D721Med (cell line): ENCODE measurements around the gene PLCH1.
A peak's percentile ranks its signal among the peaks of the same experiment; 100 is the strongest.

Source experiments
- DNase-seq: peaks from one replicate; pipeline ENCODE4 v3.0.0; 2011; ENCODE audit warnings: low spot score; ENCODE audit not compliant: insufficient read length
- FAIRE-seq: peaks from 2 replicates; lab custom pipeline; 2011; peaks lifted over from hg19 to GRCh38; lab: Jason Lieb, UNC
- TF ChIP-seq, protein P1 (sequence below): IDR thresholded peaks from 2 replicates; pipeline ENCODE4 v1.5.1; 2012; ENCODE audit warnings: mild to moderate bottlenecking, control low read depth; ENCODE audit not compliant: insufficient read depth; ENCODE audit errors: missing control alignments

The PLCH1 gene

DNA sequence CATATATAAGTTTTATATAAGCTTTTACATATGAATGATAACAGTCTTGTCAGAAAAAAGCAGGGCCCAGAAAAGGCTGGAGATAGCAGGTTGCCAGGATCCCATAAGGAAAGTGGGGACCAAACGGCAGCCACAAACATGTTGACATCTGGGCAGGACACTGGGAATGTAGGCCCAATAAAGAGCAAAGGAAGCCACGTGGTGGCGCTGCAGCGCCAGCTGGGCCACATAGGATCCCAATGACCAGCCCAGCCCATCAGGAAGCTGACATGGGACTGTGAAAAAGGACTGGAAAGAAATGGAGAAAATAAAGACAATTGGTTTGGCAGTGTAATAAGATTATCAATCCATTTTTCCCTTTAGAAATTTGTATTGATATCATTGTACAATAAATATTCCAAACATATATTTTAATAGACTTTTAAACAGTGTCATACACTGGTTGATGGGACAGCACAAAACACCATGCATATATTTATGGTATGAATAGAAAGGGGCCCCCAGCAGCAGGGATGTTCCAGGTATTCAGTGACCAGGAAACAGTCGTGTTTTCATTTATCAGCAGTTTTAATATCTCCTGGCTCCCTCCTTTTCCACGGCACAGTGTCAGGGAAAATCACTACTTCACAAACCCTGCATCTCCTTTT, 362.4 kb downstream of the PLCH1 start:
- FAIRE-seq (no peak), DNase-seq (peak; percentile 19)
- TF ChIP-seq, protein P1, sequence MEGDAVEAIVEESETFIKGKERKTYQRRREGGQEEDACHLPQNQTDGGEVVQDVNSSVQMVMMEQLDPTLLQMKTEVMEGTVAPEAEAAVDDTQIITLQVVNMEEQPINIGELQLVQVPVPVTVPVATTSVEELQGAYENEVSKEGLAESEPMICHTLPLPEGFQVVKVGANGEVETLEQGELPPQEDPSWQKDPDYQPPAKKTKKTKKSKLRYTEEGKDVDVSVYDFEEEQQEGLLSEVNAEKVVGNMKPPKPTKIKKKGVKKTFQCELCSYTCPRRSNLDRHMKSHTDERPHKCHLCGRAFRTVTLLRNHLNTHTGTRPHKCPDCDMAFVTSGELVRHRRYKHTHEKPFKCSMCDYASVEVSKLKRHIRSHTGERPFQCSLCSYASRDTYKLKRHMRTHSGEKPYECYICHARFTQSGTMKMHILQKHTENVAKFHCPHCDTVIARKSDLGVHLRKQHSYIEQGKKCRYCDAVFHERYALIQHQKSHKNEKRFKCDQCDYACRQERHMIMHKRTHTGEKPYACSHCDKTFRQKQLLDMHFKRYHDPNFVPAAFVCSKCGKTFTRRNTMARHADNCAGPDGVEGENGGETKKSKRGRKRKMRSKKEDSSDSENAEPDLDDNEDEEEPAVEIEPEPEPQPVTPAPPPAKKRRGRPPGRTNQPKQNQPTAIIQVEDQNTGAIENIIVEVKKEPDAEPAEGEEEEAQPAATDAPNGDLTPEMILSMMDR, result peak; percentile 87

DNA sequence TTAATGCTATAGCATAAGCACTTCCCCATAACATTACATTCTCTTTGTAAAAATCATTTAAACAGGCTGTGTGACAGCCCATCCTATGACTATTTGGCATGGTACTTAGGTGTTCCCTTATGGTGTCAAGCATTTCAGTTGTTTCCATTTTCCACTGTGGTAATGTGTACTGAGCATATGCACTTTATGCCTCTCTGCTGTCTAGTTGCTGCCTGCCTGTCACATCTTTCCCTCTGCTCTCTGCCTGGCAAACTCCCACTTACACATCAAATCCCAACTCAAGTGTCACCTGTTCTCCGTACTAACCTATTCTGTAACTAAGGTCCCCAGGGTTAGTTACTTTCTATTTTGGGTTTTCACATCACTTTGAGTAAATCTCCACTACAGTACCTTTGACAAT, 367.0 kb downstream of the PLCH1 start:
- FAIRE-seq (no peak), DNase-seq (no peak)
- TF ChIP-seq, protein P1, result no peak

DNA sequence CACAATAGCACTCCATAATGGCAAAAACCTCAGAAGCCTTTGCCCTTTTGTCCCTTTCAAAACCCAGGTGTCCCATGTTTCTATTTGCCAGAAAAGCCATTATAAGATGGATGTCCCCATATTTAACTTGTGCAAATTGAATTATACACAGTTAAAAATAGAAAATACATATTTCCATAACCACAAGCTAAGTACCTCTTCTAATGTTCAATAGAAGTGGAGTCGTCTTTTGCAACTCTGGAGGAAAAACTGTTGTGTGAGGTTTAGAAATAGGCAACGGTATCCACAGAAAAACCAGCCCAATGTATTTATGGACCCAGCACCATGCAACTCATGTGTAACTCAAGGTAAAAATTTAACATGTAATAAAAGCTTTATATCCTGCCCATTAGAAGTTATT, 367.8 kb downstream of the PLCH1 start:
- FAIRE-seq (no peak), DNase-seq (no peak)
- TF ChIP-seq, protein P1, result no peak

DNA sequence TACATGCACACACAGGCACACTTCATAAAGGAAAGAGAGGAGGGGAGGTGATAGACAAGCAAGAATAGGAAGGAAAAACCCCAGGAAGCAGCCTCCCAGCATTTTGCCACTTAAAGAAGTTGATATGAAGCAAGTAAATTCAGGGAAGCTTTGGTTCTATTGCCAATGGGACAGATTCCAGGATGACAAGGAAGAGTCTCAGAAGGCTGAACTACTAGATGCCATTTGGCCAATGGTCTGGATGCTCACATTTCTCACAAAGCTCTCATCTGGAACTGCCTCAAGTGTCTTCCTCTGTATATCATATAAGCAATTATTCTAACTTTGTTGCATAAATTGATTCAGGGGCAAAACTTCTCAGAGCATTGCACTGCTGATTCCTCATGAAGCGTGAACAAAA, 372.6 kb downstream of the PLCH1 start:
- no peak for FAIRE-seq
- no peak for DNase-seq

DNA sequence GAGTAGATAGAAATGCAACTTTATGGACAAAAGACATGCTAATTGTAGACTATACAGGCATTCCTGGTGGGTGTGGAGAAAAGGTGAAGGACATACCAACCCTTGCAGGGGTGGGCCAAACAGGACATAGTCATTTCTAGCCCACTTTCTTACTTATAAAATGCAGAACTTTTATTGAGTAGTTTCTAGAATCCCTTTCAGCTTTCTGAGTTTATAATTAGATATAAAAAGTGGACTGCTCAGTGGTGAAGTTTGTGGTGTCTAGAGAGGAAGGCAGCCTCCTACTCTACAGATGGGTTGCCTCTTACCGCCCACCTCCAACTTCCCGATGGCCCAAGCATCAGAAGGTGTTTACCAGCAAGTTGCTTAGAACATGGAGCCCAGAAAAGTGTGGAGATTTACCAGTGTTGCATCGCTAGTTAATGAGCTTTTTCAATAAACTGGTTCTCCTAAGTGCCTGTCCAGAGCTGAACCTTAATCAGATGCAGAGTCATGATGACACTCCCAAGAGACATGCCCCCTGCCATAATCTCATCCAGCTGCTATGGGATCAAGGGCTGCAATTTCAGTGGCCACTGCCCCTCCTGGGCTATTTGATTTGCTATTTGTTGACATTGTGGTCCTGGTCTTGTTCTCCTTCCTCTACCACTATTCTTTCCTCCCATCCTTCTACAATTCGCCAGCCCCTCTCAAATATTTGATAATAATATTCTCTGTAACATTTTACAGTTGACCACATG, 373.9 kb downstream of the PLCH1 start:
- TF ChIP-seq, protein P1, result no peak
- FAIRE-seq, result no peak
- no peak for DNase-seq

More for the DNA sequence above, 372.6 kb downstream of the PLCH1 start:
- TF ChIP-seq, protein P1, result no peak

DNA sequence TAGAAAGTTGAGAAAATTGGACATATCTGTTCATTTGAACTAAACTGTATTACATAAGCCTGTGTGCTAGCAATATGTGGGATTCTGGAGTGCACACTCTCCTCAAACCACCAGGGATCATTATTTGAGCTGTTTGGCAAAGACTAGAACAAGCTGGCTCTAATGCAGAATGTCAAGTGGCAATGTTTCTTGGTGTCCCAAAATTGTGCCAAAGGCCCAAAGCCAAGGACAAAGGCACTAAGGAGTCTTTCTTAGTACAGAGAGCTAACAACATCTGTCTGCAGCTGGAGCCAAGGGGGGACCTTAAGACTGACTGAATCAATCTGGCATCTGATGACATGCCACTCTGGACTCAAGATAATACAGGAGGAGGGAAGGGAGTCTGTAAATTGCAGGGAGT, 374.7 kb downstream of the PLCH1 start:
- DNase-seq (no peak), FAIRE-seq (no peak)
- TF ChIP-seq, protein P1, result no peak

DNA sequence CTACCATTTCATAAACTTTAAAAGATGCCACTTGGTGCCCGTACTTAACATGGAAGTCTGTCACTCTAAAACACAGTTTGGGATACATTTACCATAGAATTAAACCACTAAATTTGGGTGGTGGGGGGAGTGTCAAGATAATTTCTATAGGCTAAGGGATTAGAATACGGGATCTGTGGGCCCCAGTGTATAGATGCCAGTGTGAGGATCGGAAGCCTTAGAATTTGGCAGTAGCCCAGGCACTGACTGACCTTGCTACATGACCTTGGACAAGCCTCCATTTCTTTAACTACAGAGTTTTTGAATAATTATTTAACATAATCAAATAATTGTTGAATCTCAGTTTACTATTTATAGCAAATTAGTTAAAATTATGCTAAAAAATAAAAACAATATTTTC, 375.1 kb downstream of the PLCH1 start:
- FAIRE-seq, result no peak
- TF ChIP-seq, protein P1, result no peak
- DNase-seq, result no peak
